Measurements from ENCODE around the gene DSG2.

DSG2 gene

DNA sequence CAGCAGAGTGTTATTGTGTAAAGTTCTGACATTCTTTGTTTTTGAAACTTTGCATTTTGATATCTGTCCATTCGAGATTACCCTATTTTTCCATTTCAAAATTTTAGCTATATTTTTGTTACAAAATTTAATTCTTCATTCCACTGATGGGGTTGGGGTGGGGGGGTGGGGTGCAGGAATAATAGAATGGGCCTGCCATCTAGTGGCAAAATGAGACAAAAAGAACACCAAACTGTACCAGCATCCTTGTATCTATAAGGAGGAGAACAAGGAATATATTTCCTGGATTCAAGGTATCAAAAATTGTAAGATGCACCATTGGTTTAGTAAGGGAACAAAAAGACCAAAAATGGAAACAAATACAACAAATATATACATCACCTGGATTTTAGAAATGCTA, 65.8 kb downstream of the DSG2 start:
- Mint-ChIP-seq H3K9me3 (no peaks in the 10 kb centered on the region), H3K4me3 (no peak overlapping the region), H3K36me3 (no peaks in the 10 kb centered on the region), H3K4me1 (no peaks in the 10 kb centered on the region), H3K27ac (no peak overlapping the region)
- no peak for ATAC-seq
- no peak for DNase-seq (ENCODE audit: low spot score in 2 of 2)

DNA sequence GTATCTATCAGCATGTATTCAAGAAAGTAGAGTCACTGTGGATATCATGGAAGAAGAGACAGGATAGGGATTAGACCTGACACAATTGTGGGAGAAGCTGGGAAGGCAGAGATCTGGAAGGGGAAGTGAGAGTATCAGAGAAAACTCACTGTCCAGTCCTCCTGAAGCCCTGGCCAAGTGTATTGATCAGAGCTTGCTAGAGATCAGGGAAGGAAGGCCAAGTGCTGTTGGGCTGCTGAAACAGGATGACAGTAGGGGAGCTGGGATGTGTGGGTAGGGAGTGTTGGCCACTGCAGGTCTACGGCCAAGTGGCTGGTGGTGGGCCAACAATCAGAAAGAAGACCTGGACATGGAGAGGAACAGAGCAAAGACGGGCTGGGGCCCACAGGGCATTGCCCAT, 67.4 kb downstream of the DSG2 start:
- Mint-ChIP-seq H3K9me3 (no peaks in the 10 kb centered on the region), H3K27ac (no peak overlapping the region), H3K36me3 (no peaks in the 10 kb centered on the region), H3K4me1 (no peaks in the 10 kb centered on the region), H3K4me3 (no peak overlapping the region)
- no peak for ATAC-seq
- no peak for DNase-seq (ENCODE audit: low spot score in 2 of 2)

DNA sequence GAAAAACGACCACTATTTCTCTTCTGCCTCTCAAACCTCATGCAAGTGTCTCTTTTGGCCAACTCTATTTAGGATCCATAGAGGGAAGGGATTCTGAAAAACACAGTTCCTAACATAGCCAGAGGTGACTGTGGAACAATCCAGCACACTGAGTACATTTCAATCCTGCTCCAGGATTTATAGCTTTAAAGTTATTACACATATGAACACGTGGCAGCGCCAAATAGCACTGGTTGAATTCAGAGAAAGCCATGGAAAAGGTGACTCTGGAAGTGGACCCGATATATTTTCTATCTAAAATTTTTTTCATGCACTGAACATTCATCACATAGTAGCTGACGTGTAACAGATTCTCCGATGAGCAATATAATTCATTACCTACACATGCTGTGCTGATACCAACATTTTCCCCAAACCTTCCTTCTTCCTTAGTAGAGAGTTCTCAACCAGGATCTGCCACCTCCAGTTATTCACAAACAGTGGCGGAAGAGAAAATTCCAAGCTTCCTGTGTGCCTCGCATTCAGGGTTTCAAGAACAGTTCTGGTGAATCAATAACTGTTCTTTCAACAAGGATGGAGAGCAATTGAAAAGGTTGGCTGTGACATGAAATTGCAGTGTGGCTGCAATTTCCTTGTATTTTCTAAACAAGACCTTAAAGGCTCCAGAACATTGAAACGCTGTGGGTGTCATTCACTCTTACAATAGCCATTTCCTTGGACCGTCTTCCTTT, 68.0 kb downstream of the DSG2 start:
- Mint-ChIP-seq H3K4me1 (no peaks in the 10 kb centered on the region), H3K9me3 (no peaks in the 10 kb centered on the region), H3K36me3 (no peaks in the 10 kb centered on the region), H3K27ac (no peak overlapping the region), H3K4me3 (no peak overlapping the region)
- DNase-seq (ENCODE audit: low spot score in 2 of 2): no peak
- ATAC-seq: no peak

DNA sequence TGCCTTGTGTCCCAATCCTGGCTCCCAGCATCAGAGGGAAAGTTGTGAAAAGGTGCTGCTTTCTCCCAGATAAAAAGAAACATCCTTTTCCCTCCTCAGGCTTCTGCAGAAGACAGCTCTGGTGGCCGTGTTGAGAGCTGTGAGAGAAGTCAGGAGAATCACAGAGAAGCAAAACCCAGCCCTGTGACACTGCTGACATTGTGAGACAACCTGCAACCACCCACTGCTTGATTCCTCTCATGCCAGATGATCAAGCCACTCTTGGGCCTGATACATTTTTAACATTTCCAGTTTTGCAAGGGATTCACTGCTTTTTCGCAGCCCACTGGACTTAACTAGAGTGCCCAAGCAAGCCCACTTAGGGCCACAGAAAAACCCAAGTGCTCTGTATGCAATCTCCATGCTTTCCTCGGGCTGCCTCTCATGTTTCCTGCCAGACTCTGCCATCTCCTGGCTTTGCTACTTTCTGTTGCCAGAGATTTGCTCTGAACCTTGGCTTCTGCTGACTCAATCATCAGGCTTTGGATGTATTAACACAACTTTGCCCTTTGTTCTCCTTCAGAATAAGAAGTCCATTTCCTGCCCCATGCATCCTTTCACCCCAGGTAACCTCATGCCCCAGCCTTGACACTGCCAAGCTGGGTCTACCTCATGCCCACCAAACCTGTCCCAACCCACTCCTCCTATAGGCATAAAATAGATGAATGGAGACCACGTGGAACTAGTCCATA, 68.8 kb downstream of the DSG2 start:
- Mint-ChIP-seq H3K4me3 (no peak overlapping the region), H3K27ac (no peak overlapping the region), H3K4me1 (no peaks in the 10 kb centered on the region), H3K36me3 (no peaks in the 10 kb centered on the region), H3K9me3 (no peaks in the 10 kb centered on the region)
- DNase-seq (ENCODE audit: low spot score in 2 of 2): no peak
- ATAC-seq: no peak

DNA sequence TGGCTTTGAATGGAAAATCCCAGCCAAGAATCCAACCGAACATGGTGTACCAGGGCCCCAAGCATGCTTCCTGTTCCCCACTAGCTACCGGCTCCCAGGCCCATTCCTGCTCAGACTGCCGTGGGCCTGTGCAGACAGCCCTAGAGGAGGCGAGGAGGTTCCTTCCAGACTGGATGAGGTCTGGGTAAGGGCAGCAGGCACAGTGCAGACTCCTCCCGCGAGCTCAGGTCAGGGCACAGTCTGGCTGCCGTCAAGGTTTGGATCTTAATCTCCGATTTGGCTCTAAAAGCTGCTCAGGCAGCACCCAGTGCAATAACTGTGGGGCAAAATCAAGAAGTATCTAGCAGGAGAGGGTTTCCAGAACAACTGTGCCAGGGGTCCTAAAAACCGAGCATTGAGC, 74.4 kb downstream of the DSG2 start:
- DNase-seq (ENCODE audit: low spot score in 2 of 2) (no peak), ATAC-seq (peak; percentile 33)
- H3K4me3 Mint-ChIP-seq: no peak overlapping the region
- no peaks in the 10 kb centered on the region for H3K36me3 Mint-ChIP-seq
- no peaks in the 10 kb centered on the region for H3K9me3 Mint-ChIP-seq
- no peak overlapping the region for H3K27ac Mint-ChIP-seq
- no peaks in the 10 kb centered on the region for H3K4me1 Mint-ChIP-seq

DNA sequence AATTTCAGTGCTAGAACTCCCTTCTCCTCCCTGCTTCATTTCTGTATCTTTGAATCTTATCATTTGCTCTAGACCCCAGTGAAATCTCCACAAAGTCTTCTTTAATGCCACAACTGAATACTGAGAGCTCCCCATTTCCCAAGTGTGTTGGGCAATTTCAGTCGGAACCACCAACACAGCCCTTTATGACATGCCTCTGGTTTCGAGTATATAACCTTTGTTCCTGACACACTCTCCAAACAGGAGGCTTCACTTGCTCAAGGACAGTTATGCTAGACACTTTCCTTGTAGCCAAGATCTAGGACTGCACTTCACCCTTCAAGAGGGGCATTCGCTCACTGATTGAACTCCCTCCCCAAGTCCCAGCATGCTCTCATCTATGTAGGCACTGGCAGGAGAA, 75.1 kb downstream of the DSG2 start:
- H3K36me3 Mint-ChIP-seq: no peaks in the 10 kb centered on the region
- H3K27ac Mint-ChIP-seq: no peak overlapping the region
- DNase-seq (ENCODE audit: low spot score in 2 of 2) (no peak), ATAC-seq (no peak)
- H3K9me3 Mint-ChIP-seq: no peaks in the 10 kb centered on the region
- no peaks in the 10 kb centered on the region for H3K4me1 Mint-ChIP-seq
- no peak overlapping the region for H3K4me3 Mint-ChIP-seq

DNA sequence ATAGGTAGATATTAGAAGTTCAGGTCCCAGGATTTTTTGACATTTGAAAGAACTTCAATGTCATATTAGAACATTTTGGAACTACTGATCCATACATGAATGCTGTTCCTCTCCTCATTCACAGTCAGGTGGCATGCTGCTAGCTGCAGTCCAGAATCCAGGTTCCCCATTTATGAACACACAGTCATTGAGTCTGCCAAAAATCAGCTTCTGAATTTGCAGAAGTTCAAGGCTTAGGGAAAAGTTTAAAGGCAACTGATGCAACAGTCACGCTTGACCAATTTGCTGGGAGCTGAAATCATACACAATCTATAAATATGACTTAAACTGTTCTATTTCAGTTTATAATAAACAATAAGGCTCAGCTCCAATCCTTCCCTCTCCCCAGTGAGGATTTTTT, 76.4 kb downstream of the DSG2 start:
- no peaks in the 10 kb centered on the region for H3K36me3 Mint-ChIP-seq
- no peaks in the 10 kb centered on the region for H3K9me3 Mint-ChIP-seq
- H3K4me1 Mint-ChIP-seq: no peaks in the 10 kb centered on the region
- no peak overlapping the region for H3K27ac Mint-ChIP-seq
- no peak for DNase-seq (ENCODE audit: low spot score in 2 of 2)
- no peak overlapping the region for H3K4me3 Mint-ChIP-seq
- ATAC-seq: no peak

DNA sequence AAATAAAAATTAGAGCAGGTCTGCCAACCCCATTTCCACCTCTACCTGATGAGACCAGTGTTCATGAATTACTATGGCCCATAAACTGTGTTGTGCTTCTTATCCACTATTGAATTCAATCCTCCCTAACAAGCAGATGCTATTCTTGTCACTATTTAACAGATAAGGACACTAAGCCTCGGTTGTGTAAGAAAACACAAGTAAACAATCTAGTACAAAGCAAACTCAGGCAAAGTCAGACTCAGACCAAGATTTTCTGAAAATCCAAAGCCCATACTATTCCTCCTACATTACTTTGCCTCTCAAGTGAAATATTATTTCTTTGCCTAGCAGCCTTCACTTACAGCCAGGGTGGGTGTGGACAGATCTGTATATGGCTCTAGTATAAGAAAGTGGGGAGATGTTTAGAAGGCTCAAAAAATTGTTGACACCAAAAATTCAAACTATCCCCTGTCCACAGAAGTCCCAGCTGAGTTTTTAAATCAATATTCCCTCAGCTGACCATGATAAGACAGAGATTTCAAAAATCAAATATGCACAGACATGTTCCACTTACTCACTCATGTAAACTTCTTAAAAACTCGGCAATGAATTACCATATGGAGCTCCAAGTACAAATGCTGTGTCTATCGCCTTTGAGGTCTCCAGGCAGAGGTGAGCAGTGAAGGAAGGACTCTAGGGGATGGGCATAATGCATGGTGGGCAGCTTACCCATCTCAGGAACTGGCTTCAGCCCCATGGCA, 77.7 kb downstream of the DSG2 start:
- no peak overlapping the region for H3K4me3 Mint-ChIP-seq
- no peak for DNase-seq (ENCODE audit: low spot score in 2 of 2)
- no peaks in the 10 kb centered on the region for H3K9me3 Mint-ChIP-seq
- no peaks in the 10 kb centered on the region for H3K4me1 Mint-ChIP-seq
- no peaks in the 10 kb centered on the region for H3K36me3 Mint-ChIP-seq
- no peak overlapping the region for H3K27ac Mint-ChIP-seq
- ATAC-seq: no peak

DNA sequence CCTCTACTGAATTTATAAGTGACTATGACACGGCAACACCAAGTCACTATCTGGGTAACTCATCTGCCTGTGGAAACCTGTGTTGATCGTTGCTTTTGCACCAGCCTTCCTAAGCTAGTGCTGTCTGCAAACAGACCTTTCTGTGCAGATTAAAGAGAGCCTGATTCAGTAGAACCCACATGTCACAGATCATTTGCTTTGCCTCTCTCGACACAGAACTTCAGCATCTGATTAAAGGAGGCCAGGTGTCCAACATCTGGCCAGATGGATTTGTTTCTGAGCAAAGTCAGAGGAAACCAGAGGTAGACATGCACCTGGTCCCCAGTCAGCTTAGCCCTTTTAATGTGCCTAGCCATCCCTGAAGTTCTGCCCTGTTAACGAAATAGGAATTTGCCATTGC, 78.7 kb downstream of the DSG2 start:
- Mint-ChIP-seq H3K27ac (no peak overlapping the region), H3K9me3 (no peaks in the 10 kb centered on the region), H3K4me1 (no peaks in the 10 kb centered on the region), H3K36me3 (no peaks in the 10 kb centered on the region), H3K4me3 (no peak overlapping the region)
- DNase-seq (ENCODE audit: low spot score in 2 of 2): no peak
- no peak for ATAC-seq

DNA sequence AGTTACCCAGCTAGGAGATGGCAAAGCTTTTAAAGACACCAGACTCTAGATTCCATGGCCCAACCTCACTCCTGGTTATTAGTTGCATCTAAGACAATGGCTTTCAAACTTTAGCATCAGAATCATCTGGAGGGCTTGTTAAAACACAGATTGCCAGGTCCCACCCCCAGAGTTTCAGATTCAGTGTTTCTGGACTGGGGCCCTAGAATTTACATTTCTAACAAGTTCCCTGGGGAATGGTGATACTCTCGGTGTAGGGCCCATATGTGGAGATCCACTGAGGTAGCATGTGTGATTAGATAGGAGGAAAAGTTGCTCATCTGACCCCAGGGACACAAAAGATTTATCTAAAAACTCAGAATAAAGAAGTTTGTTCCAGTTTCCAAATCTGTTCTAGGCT, 79.2 kb downstream of the DSG2 start:
- DNase-seq (ENCODE audit: low spot score in 2 of 2): no peak
- Mint-ChIP-seq H3K36me3 (no peaks in the 10 kb centered on the region), H3K4me3 (no peak overlapping the region), H3K27ac (no peak overlapping the region), H3K9me3 (no peaks in the 10 kb centered on the region), H3K4me1 (no peaks in the 10 kb centered on the region)
- ATAC-seq: no peak

DNA sequence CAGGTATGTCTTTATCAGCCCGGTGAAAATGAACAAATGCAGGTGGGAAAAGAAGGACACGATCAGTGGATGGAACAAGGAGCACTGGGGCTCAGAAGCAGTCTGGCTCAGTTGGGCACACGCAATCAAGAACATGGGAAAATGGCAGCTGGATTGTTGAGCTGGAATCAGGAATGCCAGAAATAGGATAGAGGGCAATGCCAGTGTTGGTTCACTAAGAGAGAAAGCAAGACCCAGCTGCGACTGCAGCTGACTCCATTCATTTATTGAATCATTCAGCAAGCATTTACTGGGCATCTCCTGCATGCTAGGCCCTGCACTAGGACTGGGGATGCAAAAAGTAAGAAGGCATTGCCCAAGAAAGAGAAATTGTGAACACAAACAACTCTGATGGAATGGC, 80.1 kb downstream of the DSG2 start:
- H3K27ac Mint-ChIP-seq: no peak overlapping the region
- ATAC-seq: no peak
- no peak for DNase-seq (ENCODE audit: low spot score in 2 of 2)
- H3K4me1 Mint-ChIP-seq: no peaks in the 10 kb centered on the region
- H3K36me3 Mint-ChIP-seq: no peaks in the 10 kb centered on the region
- no peak overlapping the region for H3K4me3 Mint-ChIP-seq
- H3K9me3 Mint-ChIP-seq: no peaks in the 10 kb centered on the region

DNA sequence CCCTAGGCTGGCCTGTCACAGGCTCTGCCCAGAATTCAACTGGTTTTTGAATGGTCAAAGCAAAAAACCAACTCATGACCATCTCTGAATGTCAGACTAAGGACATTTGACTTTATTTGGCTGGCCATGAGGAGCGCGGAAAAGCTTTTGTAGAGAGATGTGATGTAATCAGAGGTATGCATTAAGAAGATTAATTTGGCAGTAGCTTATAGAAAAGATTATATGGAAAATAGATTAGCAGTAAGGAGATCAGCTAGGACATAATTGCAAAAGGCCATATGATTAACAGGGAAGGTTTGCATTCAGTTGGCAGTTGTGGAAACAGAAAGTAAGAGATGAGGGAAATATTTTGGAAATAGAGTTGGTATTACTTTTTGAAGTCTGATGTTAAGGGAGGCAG, 81.4 kb downstream of the DSG2 start:
- no peak for DNase-seq (ENCODE audit: low spot score in 2 of 2)
- Mint-ChIP-seq H3K27ac (no peak overlapping the region), H3K36me3 (no peaks in the 10 kb centered on the region), H3K4me1 (no peaks in the 10 kb centered on the region), H3K4me3 (no peak overlapping the region), H3K9me3 (no peaks in the 10 kb centered on the region)
- ATAC-seq: no peak

DNA sequence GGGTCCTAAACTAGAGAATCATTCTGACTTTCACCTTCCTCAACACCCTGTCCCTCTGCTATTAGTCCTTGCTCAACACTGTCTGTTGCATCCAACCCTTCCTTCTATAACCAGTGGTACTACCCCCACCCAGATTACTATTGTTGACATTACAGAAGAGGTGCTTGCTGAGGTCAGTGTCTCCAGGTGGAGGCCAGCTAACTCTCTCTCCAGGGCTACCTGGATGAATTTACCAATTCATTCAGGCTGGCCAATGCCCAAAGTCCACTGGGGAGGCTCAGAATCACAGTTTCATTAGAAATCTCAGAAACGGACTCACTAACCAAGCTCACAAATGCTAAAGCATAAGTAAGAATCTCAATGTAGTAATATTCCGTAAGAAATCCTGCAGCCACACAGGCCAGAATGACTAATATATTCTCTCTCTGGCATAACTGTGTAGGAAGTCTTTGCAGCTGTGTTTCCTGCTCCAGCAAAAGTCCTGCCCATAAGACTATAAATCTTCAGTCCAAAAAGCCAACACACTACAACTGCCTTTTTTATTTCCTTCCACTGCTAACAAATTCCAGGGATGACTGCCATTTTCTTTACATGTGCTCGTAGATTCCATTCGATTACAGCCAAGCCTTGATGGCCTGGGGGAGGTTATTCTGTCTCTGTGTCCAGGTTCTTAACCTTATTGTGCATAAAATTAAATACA, 83.7 kb downstream of the DSG2 start:
- H3K4me3 Mint-ChIP-seq: no peak overlapping the region
- DNase-seq (ENCODE audit: low spot score in 2 of 2) (no peak), ATAC-seq (no peak)
- H3K27ac Mint-ChIP-seq: no peak overlapping the region
- no peaks in the 10 kb centered on the region for H3K36me3 Mint-ChIP-seq
- H3K9me3 Mint-ChIP-seq: no peaks in the 10 kb centered on the region
- no peaks in the 10 kb centered on the region for H3K4me1 Mint-ChIP-seq

DNA sequence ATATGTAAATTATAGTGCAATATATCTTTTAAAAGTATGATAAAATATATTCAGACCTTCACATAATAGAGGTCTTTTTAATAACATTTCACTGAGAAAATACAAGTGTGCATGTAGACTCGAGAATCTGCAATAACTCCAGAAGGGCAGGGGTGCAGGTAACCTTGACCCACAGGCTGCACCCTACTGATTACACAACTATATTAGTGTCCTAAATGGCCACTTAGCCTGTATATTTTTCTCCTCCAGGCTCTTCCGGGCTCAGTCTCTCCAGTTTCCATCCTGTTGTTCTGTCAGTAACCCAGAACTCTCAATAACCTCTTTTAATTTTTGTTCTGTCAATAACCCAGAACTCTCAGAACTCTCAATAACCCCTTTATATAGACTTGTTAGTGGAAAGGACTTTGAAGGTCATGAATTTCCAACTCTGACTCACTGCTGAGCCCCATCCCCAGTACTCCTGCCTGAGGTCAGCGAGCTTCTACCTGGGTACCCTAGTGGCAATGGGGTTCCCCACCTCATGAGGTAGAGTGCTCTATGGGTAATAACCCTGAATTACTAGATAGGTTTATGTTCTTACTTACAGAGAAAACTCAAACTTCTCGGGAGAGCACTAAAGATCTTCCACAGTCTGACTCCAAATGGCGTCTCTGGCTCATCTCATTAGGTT, 85.3 kb downstream of the DSG2 start:
- DNase-seq (ENCODE audit: low spot score in 2 of 2): no peak
- Mint-ChIP-seq H3K36me3 (no peaks in the 10 kb centered on the region), H3K4me3 (no peak overlapping the region), H3K4me1 (no peaks in the 10 kb centered on the region), H3K9me3 (no peaks in the 10 kb centered on the region), H3K27ac (no peak overlapping the region)
- ATAC-seq: no peak

DNA sequence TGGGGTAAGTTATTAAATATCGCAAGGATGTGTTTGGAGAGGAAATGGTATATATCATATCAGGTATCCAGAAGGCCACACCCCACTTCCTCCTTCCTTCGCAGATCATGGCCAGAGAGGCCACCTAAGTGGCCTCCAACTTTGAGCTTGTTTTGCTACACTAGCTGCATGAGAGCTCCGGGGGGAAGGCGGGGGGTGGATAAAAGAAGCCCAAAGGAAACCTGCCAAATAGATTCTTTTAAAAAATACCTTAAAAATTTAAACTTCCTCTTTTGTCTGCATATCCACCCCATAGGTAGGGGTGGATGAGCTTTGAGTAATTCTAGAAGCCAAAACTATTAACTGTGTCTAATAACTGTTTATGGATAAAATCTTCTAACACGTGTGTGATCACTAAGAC, 88.0 kb downstream of the DSG2 start:
- ATAC-seq: no peak
- Mint-ChIP-seq H3K27ac (no peak overlapping the region), H3K4me1 (no peaks in the 10 kb centered on the region), H3K4me3 (no peak overlapping the region), H3K36me3 (no peaks in the 10 kb centered on the region), H3K9me3 (peaks cover 5% of the 10 kb centered on the region)
- no peak for DNase-seq (ENCODE audit: low spot score in 2 of 2)
